Caki2 (cell line): ENCODE results near the gene SDF2L1. TPM values are rescaled to one million over a fixed set of nuclear protein-coding genes. Genes with fewer than 3 reads are reported as not detected.
"Not testable (repeated sequence)": the region's sequence is repeated elsewhere in the genome, so short reads cannot be mapped to it uniquely, and the experiment has no call there.

Experiments used
- DNase-seq: peaks from one replicate; pipeline ENCODE4 v3.0.0-alpha.2; 2015; ENCODE audit warnings: low read depth
- in situ Hi-C: cut with HindIII; loops from 2 replicates; pipeline ENCODE4 v1.10.0; 2016; ENCODE audit warnings: low sequenced_read_pairs, low pct_unique_long_range_greater_than_20kb, mixed read lengths
- total RNA-seq: library from RNA; depleted of rRNA; stranded (reverse); fragments of >200 nt; shearing (Covaris generic); gene quantifications from 2 replicates; pipeline ENCODE4 v1.2.3, GENCODE V29; 2014; ENCODE audit warnings: low replicate concordance

Gene SDF2L1
- total RNA-seq, 1 experiment from 2014 or later: 39.5 TPM

DNA sequence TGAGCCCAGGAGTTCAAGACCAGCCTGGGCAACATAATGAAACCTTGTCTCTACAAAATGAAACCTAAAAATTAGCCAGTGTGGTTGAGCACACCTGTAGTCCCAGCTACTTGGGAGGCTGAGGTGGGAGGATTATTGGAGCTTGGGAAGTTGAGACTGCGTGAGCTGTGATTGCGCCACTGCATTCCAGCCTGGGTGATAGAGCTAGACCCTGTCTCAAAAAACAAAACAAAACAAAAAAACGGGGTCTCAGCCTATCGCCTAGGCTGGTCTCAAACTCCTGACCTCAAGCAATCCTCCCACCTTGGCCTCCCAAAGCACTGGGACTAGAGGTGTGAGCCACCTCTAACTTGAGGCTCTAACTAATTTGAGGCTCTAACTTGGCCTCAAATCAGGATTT, 37.3 kb downstream of the SDF2L1 start:
- in situ Hi-C loops: no loop called here
- no peak for DNase-seq

DNA sequence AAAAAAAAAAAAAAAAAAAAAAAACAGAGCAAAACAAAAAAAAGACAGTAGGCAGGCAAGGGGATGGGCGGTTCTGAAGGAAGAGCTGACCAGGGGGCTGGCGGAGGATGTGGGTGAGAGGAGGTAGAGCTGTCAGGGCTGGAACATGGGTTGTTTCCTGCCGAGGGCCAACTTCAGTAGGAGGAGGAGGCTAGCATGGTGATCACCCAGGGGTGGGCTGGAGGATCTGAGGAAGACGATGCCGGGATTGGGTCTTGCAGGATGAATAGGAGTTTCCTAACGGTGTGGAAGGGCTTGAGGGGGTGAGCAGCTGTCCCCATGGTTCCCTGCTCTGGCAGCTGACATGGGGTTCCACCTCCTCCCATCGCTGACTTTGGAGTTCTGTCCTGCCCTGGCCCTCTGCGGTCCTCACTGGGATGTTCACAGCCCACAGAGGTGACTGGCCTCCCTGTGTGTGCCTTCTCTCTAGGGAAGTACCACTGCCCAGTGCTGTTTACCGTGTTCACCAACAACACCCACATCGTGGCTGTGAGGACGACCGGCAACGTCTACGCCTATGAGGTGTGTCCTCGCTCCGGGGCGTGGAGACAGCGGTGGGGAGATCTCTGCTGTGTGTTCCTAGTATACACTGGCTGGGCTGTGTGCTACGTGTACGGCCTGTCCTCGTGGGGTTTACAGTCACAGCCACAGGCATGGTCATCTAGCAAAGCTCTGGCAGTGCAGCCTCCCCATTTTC, 38.9 kb downstream of the SDF2L1 start:
- no peak for DNase-seq
- in situ Hi-C loops: no loop called here

DNA sequence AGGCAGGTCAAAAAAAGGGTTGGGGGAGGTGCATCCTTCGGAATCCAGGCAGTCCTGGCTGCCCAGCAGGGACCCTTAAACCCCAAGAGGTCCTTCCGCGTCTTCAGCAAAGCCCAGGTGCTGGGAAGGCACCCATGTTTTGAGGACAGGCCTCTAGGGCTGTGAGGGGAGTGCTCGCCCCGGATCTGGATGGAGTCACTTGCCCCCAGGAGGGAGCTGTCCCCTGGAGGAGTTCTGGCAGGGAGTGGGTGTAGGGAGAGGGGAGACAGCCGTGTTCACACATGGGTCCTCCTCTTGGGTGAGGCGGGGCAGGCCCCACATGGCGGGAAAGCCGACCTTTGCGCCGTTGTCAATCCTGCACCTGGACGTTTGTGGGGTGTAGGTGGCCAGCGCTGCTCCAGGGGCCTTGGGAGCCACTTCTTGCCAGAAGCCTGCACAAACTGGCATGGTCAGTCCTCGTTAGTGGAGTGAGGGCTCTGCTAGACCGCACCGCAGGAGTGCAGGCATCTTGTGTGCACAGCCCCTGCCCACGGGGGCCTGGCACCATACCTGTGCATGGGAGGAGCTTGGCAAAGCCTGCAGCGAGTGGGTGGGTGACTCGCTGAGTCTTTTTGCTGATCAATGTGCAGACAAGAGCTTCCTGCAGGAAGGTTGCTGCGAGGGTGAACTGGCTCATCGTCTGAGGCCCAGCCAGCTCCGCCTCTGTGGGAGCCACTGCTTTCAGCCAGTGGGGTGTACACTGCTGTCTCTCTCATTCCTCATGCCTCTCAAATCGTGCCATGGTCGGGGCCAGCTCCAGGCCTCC, 39.7 kb downstream of the SDF2L1 start:
- in situ Hi-C loops: no loop called here
- DNase-seq: no peak

DNA sequence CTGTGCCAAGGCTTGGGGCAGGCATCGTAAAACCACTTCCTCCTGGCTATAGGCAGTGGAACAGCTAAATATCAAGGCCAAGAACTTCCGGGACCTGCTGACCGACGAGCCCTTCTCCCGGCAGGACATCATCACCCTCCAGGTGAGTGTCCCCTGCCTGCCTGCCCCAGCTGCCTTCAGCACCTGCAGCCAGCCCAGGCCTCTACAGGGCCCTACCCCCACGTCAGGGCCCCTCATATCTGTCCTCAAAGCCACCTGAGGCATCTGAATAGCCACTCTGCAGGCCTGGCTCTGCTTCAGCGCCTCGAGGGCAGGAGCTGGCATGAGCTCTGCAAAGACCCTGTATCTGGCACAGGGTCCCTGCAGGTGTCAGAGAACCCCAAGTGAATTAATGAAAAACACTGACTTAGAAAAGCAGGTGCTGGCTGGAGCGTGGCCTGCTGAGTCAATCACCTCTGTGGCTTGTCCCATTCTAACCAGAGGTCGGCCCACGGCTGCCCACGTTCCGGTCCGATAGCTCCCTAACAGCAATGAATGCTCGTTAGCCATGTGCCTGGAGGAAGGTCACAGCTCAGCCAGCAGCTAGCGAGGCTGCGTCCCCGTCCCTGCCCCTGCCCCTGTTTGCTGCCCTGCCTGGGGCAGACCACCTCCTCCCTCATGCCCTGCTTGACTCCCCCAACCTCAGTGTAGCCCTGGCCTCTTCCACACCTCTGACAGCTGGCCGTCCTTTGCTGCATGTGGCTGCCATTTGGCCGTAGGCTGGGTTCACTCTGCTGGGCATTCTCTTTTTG, 40.5 kb downstream of the SDF2L1 start:
- in situ Hi-C loops: no loop called here
- DNase-seq: no peak

DNA sequence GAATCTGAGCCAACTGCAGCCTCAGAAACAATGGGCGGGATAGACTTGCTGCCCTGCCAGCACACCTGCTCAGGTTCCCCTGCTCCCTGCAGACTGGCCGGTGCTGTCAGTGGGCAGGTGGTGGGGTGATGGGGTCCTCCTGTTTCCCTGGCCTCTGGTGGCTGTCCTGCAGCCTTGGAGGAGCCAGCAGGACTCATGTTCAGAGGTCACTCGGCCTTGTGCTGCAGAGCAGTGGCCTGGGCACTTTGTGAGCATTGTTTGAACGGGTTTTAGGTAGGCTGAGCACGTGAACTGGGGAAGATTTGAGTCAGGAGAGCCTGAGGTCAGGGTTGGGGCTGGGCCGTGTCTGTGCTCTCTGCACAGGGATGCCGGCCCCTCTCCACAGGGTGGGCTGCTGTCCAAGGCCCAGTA, 41.3 kb downstream of the SDF2L1 start:
- no peak for DNase-seq
- in situ Hi-C loops: no loop called here

DNA sequence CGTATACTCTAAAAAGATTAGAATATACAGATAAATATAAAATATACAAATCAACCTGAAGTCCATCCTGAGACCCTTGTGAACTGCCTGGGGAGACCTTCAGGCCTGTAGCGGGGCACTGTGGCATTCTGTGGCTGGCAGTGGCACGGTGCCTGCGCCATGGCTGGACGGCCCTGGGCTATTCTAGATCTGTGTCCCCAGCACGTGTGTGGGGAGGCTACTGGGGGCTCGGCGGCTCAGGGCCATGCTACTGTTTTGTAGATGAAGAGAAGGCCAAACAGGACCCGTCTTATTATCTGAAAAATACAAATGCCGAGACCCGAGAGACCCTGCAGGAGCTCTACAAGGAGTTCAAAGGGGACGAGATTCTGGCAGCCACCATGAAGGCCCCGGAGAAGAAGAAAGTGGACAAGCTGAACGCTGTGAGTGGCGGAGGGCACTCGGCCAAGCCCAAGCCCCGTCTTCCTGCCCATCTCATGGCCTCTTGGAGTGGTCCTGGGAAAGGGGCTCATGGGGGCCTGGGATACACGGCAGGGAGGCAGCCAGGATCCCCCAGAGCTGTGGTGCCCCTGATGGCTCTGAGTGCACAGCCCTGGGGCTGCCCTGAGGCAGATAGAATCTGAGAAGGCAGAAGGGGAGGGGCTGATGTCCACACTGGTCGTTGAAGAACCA, 42.5 kb downstream of the SDF2L1 start:
- in situ Hi-C loops: no loop called here
- DNase-seq: no peak

DNA sequence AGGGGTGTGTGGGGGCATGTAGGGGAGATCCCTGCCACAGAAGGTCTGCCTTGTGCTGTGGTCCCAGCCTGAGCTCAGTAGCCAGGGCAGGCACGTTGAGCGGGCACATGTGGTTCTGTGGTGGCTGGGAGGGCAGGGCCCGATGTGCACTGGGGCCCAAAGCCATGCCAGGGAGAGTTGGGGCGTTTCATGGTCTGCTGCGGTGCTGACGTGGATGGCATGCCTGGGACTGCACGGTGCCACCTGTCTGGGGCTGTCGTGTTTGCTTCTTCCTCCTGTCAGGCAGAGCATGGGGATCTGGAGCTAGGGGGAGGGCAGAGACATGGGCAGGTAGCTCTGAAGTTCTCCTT, 43.0 kb downstream of the SDF2L1 start:
- in situ Hi-C loops: no loop called here
- no peak for DNase-seq

DNA sequence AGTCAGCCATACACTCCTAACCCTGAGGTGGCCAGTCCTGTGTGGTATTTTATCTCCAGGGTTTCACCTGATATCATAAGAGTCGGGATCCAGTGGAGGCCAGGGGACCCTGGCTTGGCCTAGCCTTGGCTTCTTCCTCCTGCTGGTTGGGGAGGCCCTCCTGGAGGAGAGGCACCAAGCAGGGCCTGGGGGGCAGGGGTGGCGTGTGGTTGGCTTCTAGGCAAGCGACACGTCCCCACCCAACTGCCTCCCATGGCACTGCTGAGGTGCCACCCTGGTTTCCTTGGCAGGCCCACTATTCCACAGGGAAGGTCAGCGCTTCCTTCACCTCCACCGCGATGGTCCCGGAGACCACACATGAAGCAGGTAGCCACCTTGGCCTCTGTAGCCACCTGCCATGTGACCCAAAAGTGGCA, 44.1 kb downstream of the SDF2L1 start:
- in situ Hi-C loops: no loop called here
- DNase-seq: no peak

DNA sequence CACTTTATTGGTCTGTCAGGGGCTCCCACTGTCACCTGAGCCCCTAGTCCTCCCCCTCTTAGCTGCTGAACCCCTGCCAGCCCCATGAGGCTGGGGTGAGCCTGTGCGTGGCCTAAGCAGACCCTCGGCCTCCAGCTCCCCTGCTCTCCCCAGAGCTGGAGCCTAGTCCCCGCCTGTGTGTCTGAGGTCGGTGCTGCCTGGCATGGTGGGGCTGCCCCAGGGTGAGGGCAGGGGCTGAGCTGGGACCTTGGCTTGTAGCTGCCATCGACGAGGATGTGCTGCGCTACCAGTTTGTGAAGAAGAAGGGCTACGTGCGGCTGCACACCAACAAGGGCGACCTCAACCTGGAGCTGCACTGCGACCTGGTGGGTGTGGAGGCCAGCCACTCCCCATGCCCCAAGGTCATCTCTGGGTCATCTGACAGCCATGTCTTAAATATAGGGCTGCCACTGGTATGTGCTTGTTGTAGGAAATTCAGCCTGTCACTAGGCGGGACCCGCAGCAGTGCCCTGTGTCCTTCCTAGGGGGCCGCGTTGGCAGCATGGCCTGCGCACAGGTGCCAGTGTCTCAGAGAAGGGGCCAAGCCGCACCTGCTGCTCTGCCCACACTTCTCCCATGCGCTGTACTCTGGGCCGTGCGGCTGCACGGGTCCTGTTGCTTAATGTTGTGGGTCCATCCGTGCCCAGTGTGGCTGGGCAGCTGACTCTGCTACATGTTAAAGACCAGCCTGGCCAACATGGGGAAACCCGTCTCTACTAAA, 44.7 kb downstream of the SDF2L1 start:
- in situ Hi-C loops: no loop called here
- no peak for DNase-seq

DNA sequence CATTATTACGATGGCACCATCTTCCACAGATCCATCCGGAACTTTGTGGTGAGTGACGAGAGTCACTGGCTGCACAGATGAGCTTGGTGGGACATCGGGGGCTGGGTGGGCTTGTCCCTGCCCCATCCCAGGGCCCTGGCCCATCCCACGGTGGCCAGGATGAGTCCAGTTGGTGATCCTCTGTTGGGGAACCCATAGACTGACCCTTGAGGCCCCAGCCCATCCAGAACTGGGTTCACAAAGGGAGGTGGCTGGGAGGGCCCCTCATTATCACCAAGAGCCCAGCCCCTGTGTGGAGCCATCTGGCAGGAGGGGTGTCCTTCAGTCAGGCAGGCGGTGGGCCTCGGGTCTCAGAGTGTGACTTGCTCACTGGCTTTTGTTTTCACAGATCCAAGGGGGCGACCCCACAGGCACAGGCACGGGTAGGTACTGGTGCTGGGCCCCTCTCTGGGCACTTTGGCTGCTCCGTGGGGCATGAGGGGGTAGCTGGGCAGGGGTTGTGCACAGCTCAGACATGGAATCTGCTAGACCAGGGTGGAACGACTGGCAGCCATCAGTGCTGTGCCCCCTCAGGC, 45.7 kb downstream of the SDF2L1 start:
- no peak for DNase-seq
- in situ Hi-C loops: no loop called here

DNA sequence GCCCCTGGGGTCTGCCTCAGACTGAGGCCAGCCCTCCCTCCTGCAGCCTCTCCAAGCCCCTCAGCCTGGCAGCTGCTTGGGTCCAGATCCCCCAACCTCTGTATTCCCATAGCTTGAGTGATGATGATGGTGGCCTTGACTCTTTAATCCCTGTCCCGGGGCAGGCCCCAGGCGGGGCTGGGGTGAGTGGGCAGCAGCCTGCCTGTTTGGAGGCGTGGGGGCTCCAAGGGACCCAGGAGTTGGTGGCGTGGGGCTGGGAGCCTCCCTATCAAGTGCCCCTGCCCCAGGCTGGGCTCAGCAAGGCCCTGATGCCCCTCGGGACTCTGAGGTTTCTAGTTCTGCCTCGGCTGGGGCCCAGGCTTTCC, 46.2 kb downstream of the SDF2L1 start:
- in situ Hi-C loops: no loop called here
- no peak for DNase-seq

DNA sequence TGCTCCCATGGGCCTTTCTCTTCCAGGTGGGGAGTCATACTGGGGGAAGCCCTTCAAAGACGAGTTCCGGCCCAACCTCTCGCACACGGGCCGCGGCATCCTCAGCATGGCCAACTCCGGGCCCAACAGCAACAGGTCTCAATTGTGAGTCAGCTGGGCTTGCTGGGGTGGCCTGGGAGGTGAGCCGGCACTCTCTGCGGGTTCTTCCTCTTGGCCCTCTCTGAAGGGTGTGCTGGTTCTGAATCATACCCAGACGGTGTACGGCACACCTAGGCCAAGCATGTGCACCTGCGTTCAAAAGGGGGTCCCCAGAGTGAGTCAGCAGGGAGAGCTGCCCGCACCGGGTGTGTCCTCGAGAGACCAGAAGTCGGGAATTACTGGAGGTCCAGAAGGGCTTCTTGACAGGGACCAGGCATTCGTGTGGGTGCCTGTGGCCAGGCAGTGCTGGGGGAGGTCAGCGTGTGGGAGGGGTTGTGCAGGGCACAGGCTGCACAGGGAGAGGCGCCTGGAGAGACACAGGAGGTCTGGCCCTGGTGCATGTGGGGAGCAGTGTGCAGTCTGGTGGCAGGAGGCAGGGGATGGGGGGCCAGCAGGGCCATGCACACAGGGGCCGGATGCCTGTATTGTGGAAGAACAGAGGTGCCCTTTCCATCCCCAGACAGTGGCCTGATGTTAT, 46.7 kb downstream of the SDF2L1 start:
- in situ Hi-C loops: no loop called here
- no peak for DNase-seq

DNA sequence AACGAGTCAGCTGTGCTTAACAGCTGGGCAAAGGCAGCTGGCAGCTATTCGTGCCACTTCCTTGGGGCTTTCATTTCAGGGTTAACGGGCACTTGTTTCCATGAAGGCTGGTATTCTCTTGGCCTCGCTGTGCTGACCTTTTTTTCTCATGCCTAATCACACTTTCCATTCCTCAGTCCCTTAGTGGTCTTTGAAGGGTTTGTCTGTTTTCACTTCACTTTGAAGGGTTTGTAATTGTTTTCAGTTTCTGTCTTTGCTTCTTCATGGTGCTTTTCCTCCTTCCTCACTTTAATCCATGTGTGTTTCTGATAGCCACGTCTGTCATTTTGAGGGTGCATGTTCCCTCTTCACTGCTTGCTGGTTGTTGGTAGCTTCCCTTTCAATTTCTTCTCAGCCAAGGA, 48.3 kb downstream of the SDF2L1 start:
- in situ Hi-C loops: no loop called here
- no peak for DNase-seq

DNA sequence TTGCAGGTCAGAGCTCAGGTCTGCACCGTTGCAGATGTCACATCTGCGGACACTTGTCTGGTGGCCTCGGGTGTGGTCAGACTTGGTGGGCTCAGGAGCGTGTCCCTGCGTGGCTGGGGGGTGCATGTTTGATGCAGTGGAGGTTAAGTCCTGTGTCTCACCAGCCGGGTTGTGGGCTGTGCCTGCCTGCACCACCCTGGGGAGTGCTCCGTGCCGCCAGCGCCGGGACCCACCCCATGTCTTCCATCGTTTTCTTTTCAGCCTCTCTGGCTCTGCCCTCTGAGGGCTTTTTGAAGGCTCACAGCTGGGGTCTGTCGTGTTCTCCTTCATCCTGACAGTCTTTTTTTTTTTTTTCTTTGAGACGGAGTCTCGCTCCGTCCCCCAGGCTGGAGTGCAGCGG, 49.7 kb downstream of the SDF2L1 start:
- in situ Hi-C loops: no loop called here
- DNase-seq: no peak

DNA sequence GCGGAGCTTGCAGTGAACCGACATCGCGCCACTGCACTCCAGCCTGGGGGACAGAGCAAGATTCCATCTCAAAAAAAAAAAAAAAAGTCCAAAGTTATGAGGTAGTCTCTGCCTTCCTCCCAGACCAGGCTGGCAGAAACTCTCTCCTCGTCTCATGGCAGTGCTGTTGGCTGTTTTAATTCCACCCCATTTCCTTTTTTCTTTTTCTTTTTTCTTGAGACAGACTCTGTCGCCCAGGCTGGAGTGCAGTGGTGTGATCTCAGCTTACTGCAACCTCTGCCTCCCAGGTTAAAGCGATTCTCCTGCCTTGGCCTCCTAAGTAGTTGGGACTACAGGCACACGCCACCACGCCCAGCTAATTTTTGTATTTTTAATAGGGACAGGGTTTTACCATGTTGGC, 50.8 kb downstream of the SDF2L1 start:
- DNase-seq, in situ Hi-C loops: not testable (repeated sequence)

DNA sequence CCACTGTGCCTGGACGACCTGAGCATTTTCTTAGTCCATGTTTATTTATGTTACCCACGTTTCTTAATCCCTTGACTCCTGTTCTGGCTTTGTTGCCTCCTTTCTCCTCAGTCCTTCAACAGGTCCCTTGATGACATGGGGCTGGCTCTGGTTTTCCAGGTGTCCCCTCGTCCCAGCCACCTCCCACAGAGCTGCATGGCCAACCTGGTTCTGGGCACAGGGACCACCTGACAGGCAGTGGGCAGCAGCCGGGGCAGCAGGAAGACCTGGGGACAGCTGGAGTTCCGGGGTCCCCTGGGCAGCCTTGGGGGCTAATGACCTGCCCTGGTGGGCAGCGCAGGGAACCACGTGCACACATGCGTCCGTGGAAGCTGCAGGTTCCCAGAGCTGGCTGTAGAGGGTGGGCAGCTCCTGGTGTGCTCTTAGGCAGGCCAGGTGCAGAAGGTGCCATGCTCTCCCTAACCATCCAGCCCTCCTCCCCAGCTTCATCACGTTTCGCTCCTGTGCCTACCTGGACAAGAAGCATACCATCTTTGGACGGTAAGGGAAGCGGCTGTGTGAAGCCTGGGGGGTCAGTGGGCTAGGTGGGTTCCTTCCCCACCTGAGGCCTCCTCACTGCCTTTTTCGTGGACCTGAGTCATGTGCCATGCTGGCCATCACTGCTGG, 51.4 kb downstream of the SDF2L1 start:
- no peak for DNase-seq
- in situ Hi-C loops: no loop called here
